Neural cell (in vitro differentiated cells): ENCODE data around the gene HS3ST1. TPM values are rescaled to one million over a fixed set of nuclear protein-coding genes. Genes with fewer than 3 reads are reported as not detected.

Experiments
- H2AFZ ChIP-seq: fragments of 200-600, 300-800 bp; sonication (generic), shearing (Covaris generic); 2 replicates; pipeline ENCODE4 v1.6.0; 2014; ENCODE audit warnings: low read depth, mild to moderate bottlenecking, antibody characterized with exemption, low read length, moderate library complexity
- H3F3A ChIP-seq: fragments of 200-600 bp; shearing (Covaris generic); 2 replicates; pipeline ENCODE4 v1.6.1; 2016; ENCODE audit warnings: mild to moderate bottlenecking, moderate library complexity, mixed read lengths, antibody characterized with exemption, low read length; ENCODE audit not compliant: insufficient read depth, poor library complexity, severe bottlenecking
- H3K27ac ChIP-seq: fragments of 200-600, 300-800 bp; sonication (generic), shearing (Covaris generic); 2 replicates; pipeline ENCODE4 v1.5.1; 2014; ENCODE audit warnings: mild to moderate bottlenecking, low read length, moderate library complexity
- H3K27me3 ChIP-seq: fragments of 300-800, 200-600 bp; sonication (generic), shearing (Covaris generic); 2 replicates; pipeline ENCODE4 v1.6.0; 2014; ENCODE audit warnings: mild to moderate bottlenecking, low read depth, low read length, moderate library complexity; ENCODE audit not compliant: insufficient read depth
- H3K36me3 ChIP-seq: fragments of 300-800, 200-600 bp; sonication (generic), shearing (Covaris generic); 2 replicates; pipeline ENCODE4 v1.5.1; 2014; ENCODE audit warnings: mild to moderate bottlenecking, antibody characterized with exemption, low read length, moderate library complexity; ENCODE audit not compliant: insufficient read depth
- H3K4me2 ChIP-seq: fragments of 300-800, 200-600 bp; sonication (generic), shearing (Covaris generic); 2 replicates; pipeline ENCODE4 v1.6.0; 2014; ENCODE audit warnings: mild to moderate bottlenecking, low read length
- H3K4me3 ChIP-seq: fragments of 300-800, 200-600 bp; sonication (generic), shearing (Covaris generic); 2 replicates; pipeline ENCODE4 v1.5.1; 2014; ENCODE audit warnings: mild to moderate bottlenecking, low read length, moderate library complexity
- H3K79me2 ChIP-seq: fragments of 200-600 bp; shearing (Covaris generic); replicated peaks from 2 replicates; pipeline ENCODE4 v1.6.0; 2014; ENCODE audit warnings: mild to moderate bottlenecking, low read length, moderate library complexity; ENCODE audit not compliant: insufficient read depth
- H3K9ac ChIP-seq: fragments of 300-800, 200-600 bp; sonication (generic), shearing (Covaris generic); 2 replicates; pipeline ENCODE4 v1.6.1; 2016; ENCODE audit warnings: mild to moderate bottlenecking, low read length, mixed read lengths
- H3K9me2 ChIP-seq: fragments of 200-600 bp; shearing (Covaris generic); 2 replicates; pipeline ENCODE4 v1.6.1; 2016; ENCODE audit warnings: mild to moderate bottlenecking, low read length, mixed read lengths; ENCODE audit not compliant: insufficient read depth
- H3K9me3 ChIP-seq: fragments of 200-600, 300-800 bp; sonication (generic), shearing (Covaris generic); 2 replicates; pipeline ENCODE4 v1.6.1; 2016; ENCODE audit warnings: mild to moderate bottlenecking, mixed run types, low read length, moderate library complexity, mixed read lengths
- H4K20me1 ChIP-seq: fragments of 200-600 bp; shearing (Covaris generic); 2 replicates; pipeline ENCODE4 v1.6.1; 2016; ENCODE audit warnings: mild to moderate bottlenecking, mixed run types; ENCODE audit not compliant: insufficient read depth
- CTCF ChIP-seq: fragments of 450-650 bp; IDR thresholded peaks from 2 replicates; pipeline ENCODE4 v1.5.1; 2014; ENCODE audit warnings: antibody characterized with exemption, mild to moderate bottlenecking, moderate library complexity; ENCODE audit not compliant: poor library complexity, severe bottlenecking
- EP300 ChIP-seq: fragments of 450-650 bp; conservative IDR thresholded peaks from 2 replicates; pipeline ENCODE4 v1.6.1; 2014; ENCODE audit warnings: antibody characterized with exemption, mild to moderate bottlenecking, moderate library complexity; ENCODE audit not compliant: poor library complexity, severe bottlenecking
- EZH2 ChIP-seq: fragments of 200-600, 300-800 bp; shearing (Covaris generic), sonication (generic); IDR thresholded peaks from 2 replicates; pipeline ENCODE4 v1.6.1; 2014; ENCODE audit warnings: antibody characterized with exemption, low read length, borderline replicate concordance, mild to moderate bottlenecking; ENCODE audit not compliant: insufficient read depth, poor library complexity, severe bottlenecking
- MXI1 ChIP-seq: fragments of 450-650 bp; conservative IDR thresholded peaks from 2 replicates; pipeline ENCODE4 v1.6.1; 2014; ENCODE audit warnings: antibody characterized with exemption, mild to moderate bottlenecking; ENCODE audit not compliant: poor library complexity, severe bottlenecking
- POLR2AphosphoS5 ChIP-seq: IDR thresholded peaks from 2 replicates; pipeline ENCODE4 v1.6.1; 2012
- RAD21 ChIP-seq: fragments of 450-650 bp; conservative IDR thresholded peaks from 2 replicates; pipeline ENCODE4 v1.6.1; 2014; ENCODE audit warnings: antibody characterized with exemption, mild to moderate bottlenecking, moderate library complexity
- REST ChIP-seq: IDR thresholded peaks from 2 replicates; pipeline ENCODE4 v1.6.1; 2012; ENCODE audit warnings: borderline replicate concordance
- SMC3 ChIP-seq: fragments of 450-650 bp; conservative IDR thresholded peaks from 2 replicates; pipeline ENCODE4 v1.6.1; 2014; ENCODE audit warnings: antibody characterized with exemption, mild to moderate bottlenecking, moderate library complexity; ENCODE audit not compliant: poor library complexity
- TAF1 ChIP-seq: IDR thresholded peaks from 2 replicates; pipeline ENCODE4 v1.6.1; 2012; ENCODE audit warnings: low read depth
- polyA plus RNA-seq: library from polyadenylated mRNA; depleted of rRNA; stranded (reverse); fragments of >200 nt; gene quantifications from 2 replicates; pipeline ENCODE4 v1.2.3, GENCODE V29; 2014

The HS3ST1 gene
- polyA plus RNA-seq, 1 donor from 2014 or later = 0.35 TPM

- no peak overlapping the region for H3K27ac ChIP-seq
- H3K4me3 ChIP-seq = no peak overlapping the region
- no peak overlapping the region for H3K9ac ChIP-seq
- H4K20me1 ChIP-seq = no peaks in the 10 kb centered on the region
- H3K9me3 ChIP-seq = no peaks in the 10 kb centered on the region
- no peaks in the 10 kb centered on the region for H3F3A ChIP-seq
- H3K36me3 ChIP-seq = no peaks in the 10 kb centered on the region
- no peaks in the 10 kb centered on the region for H3K9me2 ChIP-seq
- H3K27me3 ChIP-seq = no peaks in the 10 kb centered on the region
- H3K79me2 ChIP-seq = no peaks in the 10 kb centered on the region
- H2AFZ ChIP-seq = no peak overlapping the region
- TF ChIP-seq POLR2AphosphoS5 = no peak
- TF ChIP-seq TAF1 = no peak
- no peak for TF ChIP-seq MXI1
- TF ChIP-seq EP300 = no peak
- TF ChIP-seq SMC3 = no peak
- no peak for TF ChIP-seq RAD21
- no peak for TF ChIP-seq CTCF
- TF ChIP-seq REST = no peak
- TF ChIP-seq EZH2 = no peak
- no peak overlapping the region for H3K4me2 ChIP-seq
Measured at GRCh38 chr4:11468901-11469300, 40.2 kb upstream of the HS3ST1 start.

- H3K36me3 ChIP-seq = no peaks in the 10 kb centered on the region
- H3K27me3 ChIP-seq = no peaks in the 10 kb centered on the region
- no peaks in the 10 kb centered on the region for H3K9me2 ChIP-seq
- no peaks in the 10 kb centered on the region for H4K20me1 ChIP-seq
- no peak overlapping the region for H3K9ac ChIP-seq
- H3K4me3 ChIP-seq = no peak overlapping the region
- no peak overlapping the region for H3K27ac ChIP-seq
- TF ChIP-seq EP300 (no peak), MXI1 (no peak), SMC3 (no peak), POLR2AphosphoS5 (no peak), REST (no peak), CTCF (no peak), EZH2 (no peak), TAF1 (no peak), RAD21 (no peak)
- H3K79me2 ChIP-seq = no peaks in the 10 kb centered on the region
- H2AFZ ChIP-seq = no peak overlapping the region
- no peaks in the 10 kb centered on the region for H3F3A ChIP-seq
- no peaks in the 10 kb centered on the region for H3K9me3 ChIP-seq
- no peak overlapping the region for H3K4me2 ChIP-seq
Measured at GRCh38 chr4:11467931-11468330, 39.2 kb upstream of the HS3ST1 start.
